HG03066 (cell line): ENCODE results near the gene PLXDC2.
A peak's percentile ranks its signal among the peaks of the same experiment; 100 is the strongest.

Experiments
- ATAC-seq: cut with Tn5 transposase; IDR thresholded peaks from one replicate; pipeline ENCODE4 v1.9.1; 2021; ENCODE audit warnings: low read depth; ENCODE audit not compliant: unreplicated experiment

Gene PLXDC2

GRCh38 chr10:19904202-19904661, 88.0 kb downstream of the PLXDC2 start:
- peak; percentile 69 for ATAC-seq

DNA sequence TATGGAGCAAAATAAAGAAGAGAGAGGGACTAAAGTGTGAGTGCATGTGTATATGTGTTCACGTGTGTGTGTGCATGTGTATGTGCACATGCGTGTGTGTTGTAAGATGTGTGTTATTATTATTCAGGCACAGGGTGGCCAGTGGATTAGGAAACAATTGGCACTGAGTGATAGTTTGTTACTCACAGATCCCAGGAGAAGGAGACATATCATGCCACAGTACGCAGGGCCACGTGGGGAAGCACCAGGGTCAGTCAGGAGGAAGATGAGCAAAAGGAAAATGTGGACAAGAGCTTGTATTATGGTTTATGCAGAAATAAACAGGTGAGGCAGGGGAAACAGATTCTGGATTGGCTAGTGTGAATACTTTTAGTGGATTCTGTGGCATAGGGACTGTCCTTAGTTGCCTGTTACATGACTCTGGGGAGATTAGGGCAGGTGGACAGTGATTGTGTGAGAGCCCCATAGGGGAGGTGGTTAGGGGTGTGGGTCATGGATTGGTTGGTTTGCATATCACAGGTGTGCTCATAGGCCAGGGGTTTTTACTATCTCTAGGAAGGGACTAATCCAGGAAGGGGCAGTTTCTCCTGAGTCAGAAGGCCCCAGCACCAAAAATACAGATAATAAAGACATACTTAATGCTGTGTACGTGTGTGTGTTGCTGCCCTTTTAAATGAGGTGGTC, 90.0 kb downstream of the PLXDC2 start:
- ATAC-seq, result no peak

- no peak for ATAC-seq
Observed at GRCh38 chr10:19908991-19909696, 92.9 kb downstream of the PLXDC2 start.

GRCh38 chr10:19911886-19912285, 95.7 kb downstream of the PLXDC2 start:
- ATAC-seq, result no peak

GRCh38 chr10:19913987-19914386, 97.8 kb downstream of the PLXDC2 start:
- ATAC-seq, result no peak

DNA sequence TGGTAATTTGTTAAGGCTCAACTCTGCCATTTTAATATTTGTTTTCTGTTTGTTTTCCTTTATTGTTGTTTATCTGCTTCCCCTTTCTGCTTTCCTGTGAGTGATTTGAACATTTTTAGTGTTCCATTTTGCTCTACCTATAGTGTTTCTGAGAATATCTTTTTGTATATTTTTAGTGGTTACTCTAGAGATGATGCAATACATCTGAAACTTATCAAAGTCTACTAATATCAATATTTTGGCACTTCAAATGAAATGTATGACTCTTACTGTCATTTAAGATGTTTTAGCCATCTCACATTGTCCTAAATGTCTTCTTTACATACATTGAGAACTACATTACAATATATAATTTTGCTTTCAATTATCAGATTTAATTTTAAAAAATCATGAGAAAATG, 98.9 kb downstream of the PLXDC2 start:
- ATAC-seq, result no peak

GRCh38 chr10:19915816-19916215, 99.6 kb downstream of the PLXDC2 start:
- no peak for ATAC-seq

- ATAC-seq, result no peak
Observed at GRCh38 chr10:19917751-19918478, 101.7 kb downstream of the PLXDC2 start.

DNA sequence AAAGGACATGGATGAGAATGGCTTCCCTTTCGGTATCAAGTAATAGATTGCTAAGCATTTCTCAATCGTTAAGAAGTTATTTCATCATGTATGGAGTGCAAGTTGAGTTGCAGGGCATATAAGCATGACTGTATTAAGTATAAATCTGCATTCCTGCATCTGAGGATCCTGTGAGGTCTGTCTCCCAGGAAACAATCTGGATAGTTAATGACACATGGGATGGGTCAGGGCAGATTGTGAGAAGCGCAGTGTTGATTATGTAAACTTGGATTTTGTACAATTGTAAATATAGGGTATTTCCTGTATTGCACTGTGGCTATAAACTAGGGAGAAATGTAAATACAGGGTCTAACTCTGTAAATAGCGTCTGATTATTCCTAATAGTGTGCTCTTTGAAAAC, 102.6 kb downstream of the PLXDC2 start:
- no peak for ATAC-seq

DNA sequence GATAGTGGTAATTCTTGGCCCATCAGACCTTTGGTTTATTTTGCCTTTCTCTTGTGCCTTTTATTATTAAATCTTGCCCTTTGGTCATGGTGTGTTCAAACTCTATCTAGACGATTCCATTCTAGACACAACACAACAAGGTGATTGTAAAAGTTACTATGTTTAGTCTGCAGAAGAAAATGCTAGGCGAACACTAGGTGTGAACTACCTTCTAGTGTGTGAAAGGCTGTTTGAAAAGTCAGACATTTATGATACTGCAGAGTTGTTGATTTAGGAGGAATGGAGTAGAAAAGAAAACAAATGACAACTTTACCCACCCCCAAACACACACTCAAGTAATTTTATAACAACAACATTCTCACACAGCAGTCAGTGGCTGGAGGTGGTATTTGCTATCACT, 103.4 kb downstream of the PLXDC2 start:
- ATAC-seq, result no peak

GRCh38 chr10:19920075-19920726, 104.0 kb downstream of the PLXDC2 start:
- no peak for ATAC-seq

GRCh38 chr10:19921300-19922140, 105.3 kb downstream of the PLXDC2 start:
- ATAC-seq, result no peak

DNA sequence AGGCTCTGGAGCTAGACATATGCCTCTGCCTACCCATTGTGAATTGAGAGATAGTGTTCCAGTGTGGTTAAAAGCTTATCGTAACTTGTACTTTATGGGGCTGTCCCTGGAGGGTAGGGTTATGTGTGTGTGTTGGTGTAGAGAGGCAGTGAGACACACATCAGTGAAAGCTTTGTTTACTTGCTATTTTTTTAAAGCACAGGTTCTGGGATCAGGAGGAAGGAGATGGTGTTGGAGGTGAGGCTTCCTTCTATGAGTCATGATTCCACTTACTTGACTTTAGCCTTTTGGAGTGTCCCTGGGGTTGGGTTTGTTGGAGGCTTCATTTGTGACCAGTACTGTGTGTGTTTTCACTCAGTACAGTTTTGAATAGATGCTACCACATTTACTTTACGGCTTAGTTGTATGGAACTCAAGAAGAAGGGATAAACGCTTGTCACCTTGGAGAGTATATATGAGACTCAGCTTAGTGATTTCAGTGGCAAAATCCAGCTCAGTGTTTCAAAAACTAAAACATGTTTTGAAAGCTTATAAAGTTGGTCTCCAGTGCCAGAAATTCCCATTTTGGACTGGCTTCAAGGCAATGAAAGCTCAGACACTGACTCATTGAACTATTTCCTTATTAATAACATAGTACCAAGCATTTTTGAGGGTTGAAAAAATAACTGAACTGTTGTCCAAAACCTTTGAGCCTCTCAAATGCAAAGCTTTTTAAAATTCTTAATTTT, 106.2 kb downstream of the PLXDC2 start:
- ATAC-seq, result no peak

GRCh38 chr10:19925064-19925463, 108.8 kb downstream of the PLXDC2 start:
- no peak for ATAC-seq

GRCh38 chr10:19928936-19929335, 112.7 kb downstream of the PLXDC2 start:
- ATAC-seq, result no peak

GRCh38 chr10:19929506-19930140, 113.4 kb downstream of the PLXDC2 start:
- no peak for ATAC-seq

GRCh38 chr10:19930936-19931893, 115.0 kb downstream of the PLXDC2 start:
- no peak for ATAC-seq
